D341Med (cell line): Measurements from ENCODE around the gene FOXN3.

Experiments
- DNase-seq: peaks from one replicate; pipeline ENCODE4 v3.0.0; 2012; ENCODE audit warnings: low spot score

The FOXN3 gene

DNA sequence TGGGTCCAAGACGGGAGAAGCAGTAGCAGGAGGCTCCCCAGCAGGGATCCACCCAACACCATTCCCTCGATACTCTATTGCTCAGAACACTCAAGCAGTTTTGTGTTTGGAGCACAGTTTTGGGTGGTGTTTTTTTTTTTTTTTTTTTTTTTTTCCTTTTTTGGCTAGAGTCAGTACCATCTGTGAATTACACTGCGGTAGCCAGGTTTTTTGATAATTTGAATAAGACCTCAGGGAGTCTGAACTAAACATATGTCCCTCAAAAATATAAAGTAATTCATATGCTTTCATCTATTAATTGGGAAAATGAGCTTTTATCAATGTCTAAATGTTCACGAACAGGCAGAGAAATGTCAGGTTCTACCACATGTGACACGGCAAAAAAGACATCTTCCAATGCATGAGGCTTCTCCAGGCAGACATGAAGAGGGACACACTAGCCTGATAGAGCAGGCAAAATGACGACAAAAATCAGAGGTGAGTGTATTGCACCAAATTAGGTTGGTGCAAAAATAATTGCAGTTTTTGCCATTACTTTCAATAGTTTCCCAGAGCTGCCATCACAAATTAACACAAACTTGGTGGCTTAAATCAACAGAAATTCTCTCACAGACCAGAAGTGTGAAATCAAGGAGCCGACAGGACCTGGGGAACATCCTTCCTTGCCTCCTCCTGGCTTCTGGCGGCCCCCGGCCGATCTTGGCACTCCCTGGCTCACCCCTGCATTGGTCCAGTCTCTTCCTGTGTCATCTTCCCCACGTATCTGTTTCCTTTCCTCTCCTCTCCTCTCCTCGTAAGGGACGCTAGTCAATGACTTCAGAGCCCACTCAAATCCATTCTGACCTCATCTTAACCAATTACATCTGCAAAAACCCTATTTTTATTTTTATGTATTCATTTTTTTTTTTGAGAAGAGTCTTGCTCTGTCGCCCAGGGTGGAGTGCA, 33.9 kb downstream of the FOXN3 start:
- no peak for DNase-seq

DNA sequence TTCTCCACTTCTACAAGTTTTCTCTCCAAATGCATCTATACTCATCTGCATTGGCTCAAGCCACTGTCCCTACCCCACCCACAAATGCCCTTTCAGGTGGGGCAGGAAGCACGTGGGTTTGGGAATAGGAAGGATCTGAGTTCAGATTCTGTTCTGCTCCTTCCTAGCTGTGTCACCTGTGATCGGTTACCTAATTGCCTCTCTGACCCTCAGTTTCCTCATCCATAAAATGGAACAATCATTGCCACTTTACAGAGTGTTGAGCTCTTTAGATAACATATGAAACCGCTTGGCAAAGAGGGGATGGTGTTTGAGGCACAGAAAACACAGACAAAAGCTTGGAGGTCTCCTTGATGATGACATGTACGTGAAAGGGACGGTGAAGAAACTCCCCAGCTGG, 34.5 kb downstream of the FOXN3 start:
- DNase-seq, result no peak

DNA sequence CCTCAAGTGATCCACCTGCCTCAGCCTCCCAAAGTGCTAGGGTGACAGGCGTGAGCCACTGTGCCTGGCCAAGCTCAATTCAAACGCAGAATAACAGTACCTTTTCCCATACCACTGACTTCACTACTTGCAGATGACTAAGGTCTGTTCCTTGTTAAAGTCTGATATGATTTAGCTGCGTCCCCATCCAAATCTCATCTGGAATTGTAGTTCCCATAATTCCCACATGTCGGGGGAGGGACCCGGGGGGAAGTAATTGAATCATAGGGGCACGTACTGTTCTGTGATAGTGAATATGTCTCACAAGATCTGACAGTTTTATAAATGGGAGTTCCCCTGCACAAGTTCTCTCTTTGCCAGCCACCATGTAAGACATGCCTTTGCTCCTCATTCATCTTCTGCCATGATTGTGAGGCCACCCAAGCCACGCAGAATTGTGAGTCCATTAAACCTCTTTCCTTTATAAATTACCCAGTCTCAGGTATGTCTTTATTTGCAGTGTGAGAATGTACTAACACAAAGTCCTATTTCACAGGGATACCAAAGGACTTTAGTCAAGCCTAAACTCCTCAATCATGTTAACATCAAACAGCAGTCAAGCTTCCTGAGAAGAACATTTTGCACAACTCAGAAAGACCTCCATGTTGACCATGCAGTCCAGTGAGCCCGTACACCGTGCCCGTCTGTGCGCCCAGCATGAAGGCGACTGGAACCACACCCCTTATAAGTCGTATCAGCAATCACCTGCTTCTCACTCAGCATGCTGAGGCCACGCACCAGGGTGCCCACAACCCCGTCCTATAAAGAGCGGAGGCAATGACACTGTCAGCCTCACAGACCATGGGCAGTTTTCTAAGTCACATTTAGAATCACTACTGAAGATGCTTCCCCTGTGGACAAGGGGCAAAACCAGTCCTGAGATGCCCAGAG, 36.9 kb downstream of the FOXN3 start:
- DNase-seq, result no peak

DNA sequence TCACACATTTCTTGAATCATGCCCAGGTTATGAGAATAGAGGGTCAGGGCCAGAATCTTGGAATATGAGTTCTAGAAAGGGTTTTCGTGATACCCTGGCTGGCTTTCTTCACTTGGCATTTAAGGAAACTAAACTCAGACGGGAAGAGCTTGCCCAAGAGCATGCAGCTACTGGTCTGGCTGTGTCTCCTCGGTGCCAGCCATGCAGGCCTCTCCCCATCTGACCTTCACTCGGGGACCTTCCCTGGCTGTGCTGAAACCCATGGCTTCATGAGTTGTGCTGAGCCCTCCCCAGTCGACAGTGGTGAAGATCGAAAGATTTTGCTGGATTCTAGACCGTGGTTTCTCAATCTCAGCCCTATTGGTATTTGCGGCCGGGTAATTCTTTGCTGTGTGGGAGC, 38.0 kb downstream of the FOXN3 start:
- no peak for DNase-seq

DNA sequence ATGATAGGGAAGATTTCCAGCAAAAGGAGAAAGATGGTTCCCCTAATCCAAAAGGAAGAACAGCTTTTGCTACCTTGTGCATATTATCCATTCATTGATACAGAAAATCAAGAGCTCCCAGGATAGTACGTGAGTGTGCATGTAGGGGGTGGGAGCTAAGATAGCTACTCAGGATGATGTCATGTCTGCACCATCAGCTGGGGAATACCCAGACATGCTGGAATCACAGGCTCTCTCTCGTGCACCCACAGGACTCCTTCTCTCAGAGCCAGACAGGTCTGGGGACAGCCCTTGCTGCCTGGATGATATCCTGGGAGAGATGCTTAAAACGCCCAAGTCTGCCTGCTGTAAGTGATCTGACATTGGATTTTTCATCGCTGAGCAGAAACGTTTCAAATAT, 38.9 kb downstream of the FOXN3 start:
- no peak for DNase-seq

DNA sequence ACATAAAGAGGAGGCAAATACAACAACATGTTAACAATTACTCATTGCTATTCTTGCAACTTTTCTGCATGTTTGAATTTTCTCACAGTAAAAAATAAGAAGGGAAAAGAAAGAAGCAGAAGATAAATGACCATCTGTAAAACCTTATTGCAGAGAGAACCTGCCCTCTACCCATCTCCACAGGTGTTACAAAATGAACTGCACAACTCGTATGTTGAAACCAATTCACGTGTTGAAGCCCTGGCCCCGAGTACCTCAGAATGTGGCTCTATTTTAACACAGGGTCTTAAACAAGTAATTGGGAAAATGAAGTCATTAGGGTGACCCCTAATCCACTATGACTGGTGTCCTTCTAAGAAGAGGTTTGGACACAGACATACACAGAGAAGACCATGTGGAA, 39.5 kb downstream of the FOXN3 start:
- DNase-seq, result no peak

DNA sequence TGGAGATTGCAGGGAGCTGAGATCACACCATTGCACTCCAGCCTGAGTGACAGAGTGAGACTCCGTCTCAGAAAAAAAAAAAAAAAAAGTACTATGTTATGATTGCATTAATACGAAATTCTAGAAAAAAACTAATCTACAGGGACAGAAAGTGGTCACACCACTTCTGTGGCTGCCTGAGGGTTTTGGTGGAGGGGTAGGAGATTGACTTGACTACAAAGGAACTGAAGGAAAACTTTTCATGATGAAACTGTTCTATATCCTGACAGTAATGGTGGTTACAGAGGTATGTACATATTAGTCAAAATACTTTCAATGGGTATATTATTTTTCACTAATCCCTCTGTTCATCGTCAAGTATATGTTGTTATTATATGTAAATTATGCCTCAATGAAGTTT, 42.1 kb downstream of the FOXN3 start:
- DNase-seq, result no peak

DNA sequence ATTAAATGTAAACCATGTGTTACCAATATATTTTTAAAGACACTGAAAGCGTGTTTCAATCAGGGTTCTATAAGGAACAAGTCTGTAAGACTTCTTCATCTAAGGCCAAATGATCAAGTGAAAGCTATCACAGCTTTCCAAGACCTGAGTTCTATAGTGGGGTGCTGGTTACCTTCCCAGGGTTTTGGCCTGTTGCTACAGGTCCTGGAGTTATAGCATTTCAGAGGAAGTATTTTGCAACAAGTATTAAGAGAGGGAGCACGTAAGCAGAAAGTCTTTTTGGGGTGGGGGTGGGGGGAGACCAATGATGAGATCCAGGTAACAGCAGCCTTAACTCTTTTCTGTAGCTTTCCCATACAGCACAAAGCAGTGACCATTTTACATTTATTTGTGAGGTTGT, 43.8 kb downstream of the FOXN3 start:
- DNase-seq, result no peak

DNA sequence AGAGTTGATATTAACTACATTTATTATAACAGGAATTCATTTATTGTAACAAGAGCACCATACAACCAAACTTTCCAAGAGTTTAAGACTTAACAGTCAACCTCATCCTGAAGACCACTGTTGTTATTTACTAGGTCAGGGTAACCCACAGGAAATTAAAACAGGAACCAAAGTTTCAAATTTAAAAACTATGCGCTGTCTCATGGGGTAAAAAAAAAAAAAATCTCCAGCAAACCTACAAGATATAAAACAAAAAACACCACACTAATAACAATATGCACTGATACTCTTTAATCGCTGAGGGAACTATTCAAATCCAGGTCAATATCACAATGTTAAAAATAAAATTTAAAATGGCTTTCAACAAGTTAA, 44.5 kb downstream of the FOXN3 start:
- DNase-seq, result no peak

DNA sequence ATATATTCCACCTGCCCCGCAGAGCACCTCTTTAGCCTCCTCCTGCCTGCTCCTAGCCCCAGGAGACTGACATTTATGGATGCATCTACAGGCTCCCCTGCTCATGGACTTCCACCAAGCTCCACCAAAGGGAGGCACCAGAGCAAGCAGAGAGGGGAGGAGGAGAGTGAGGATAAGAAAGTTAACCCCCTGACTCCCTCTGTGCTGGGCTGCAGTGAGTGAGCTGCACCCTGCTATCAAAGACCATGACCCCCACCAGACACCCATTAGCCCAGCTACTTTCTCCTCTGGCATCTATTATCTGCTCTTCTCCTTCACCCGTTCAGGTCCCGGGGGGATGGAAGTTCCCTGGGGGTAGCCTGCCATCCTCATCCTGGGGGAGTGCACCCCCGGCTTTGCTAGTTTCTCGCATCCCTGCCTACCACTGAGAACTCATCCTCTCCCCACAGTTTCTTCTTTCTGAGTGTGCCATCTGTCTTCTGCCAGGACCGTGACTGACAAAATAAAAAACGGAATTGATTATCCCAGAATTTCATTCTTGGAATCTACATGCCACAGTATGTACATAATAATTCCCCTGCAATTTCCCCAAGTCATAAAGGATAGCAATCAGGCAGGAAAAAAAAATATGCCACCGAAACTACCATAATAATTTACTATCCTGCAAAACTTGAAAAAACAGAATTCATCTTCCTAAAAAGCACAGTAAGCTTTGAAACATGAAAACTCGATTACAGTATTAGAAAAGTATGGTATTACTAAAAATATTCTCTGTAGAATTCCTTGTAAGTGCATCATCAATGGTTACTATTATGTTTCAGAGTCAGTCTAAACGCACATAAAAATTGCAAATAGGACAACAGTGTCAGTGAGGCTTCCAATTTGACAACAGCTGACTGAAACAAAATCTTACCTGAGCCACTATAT, 45.2 kb downstream of the FOXN3 start:
- DNase-seq, result no peak

DNA sequence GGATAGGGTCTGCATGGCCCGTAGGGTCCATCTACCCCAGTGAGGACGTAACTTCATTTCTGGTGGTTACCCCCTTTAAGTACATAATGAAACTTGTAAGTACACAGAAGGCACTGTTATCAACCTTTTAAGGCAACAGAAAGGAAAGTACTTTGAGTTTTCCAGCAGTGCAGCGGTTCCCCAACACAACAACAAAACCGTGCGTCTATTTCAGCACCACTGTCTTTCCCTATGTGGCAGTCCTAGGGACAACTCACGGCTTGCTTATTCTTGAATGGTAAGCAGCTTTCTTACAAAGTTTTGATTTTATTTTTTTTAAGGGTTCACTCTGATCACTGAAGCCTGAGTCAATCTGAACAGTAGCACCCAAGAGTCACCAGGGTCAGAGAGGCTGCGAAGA, 46.3 kb downstream of the FOXN3 start:
- no peak for DNase-seq

DNA sequence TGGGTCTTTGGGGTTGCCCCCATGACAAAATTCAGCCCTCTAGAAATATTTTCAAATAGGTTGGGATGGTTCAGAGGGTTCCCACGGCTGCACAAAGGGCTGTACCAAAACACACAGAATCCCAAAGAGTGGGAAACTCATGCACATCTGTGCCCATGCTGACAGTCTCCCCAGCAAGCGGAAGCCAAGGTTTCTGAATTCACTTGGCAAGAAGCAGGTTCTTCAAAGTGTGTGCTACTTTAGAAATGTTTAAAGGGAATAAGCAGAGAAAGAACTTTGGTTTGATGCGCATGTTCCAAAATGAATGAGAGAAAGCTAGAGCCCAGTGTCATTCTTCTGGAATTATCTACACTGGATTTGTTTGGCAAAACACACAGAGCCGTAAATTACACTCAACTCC, 46.7 kb downstream of the FOXN3 start:
- DNase-seq, result no peak

DNA sequence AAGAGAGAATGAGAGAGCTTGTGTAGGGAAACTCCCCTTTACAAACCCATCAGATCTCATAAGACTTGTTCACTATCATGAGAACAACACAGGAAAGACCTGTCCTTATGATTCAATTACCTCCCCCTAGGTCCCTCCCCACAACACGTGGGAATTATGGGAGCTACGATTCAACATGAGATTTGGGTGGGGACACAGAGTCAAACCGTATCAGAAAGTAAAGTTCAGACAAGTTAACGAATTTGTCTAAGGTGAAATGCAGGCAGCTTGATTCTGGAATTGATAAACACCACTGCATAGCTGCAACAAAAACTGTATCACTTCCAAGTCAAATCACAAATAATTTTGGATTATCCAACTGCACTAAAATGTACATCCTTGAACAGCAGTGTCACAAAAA, 47.4 kb downstream of the FOXN3 start:
- no peak for DNase-seq

DNA sequence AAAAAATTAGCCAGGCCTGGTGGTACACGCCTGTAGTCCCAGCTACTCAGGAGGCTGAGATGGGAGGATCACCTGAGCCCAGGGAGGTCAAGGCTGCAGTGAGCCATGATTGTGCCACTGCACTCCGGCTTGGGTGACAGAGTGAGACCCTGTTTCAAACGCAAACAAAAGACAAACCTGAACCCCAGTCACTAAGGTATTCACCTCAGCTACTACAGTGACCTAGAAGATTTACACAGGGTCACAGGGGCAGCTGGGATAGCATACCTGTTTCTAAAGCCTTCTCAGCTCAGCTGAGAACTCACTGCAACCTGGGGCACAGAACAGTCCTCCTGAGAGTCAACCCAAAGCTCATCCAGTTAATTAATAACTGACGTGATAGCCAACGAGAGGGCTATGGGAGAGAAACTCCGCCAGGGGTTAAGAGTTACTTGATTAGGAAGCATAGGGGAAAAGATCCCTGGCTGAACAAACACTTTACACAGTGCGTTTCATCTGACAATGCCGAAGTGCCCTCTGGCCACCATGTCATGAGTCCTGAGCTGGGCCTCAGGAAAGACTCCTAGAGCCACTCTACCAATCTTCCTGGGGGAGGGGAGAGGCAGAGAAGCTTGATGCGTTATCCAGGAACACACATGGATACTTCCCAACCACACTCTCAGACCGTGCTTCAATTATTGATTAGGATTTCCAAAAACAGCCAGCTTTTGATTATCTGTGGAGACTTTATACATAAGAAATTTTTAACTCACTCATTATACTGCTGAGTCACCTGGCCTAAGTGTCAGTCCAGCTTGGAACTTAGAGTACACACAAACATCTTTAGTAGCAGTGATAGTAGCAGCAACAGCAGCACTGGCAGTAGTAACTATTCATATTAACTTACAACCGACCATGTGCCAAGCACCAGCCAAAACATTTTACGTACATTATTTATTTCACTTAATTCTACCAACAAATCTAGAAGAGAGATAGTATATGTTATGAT, 48.2 kb downstream of the FOXN3 start:
- DNase-seq, result no peak

DNA sequence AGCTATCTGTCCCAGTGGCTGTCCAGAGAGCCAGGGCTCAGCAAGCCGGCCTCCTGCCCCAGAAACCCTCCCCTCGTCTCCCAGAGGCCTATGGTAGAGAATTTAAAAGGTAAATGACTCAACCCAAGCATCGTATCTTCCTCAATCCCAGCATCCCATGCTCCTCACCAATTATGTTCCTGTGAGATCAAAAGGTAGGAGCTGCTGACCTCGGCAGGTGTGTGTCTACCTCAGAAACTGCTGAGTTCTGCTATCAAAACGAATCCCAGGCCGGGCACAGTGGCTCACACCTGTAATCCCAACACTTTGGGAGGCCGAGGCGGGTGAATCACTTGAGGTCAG, 49.3 kb downstream of the FOXN3 start:
- DNase-seq, result no peak

DNA sequence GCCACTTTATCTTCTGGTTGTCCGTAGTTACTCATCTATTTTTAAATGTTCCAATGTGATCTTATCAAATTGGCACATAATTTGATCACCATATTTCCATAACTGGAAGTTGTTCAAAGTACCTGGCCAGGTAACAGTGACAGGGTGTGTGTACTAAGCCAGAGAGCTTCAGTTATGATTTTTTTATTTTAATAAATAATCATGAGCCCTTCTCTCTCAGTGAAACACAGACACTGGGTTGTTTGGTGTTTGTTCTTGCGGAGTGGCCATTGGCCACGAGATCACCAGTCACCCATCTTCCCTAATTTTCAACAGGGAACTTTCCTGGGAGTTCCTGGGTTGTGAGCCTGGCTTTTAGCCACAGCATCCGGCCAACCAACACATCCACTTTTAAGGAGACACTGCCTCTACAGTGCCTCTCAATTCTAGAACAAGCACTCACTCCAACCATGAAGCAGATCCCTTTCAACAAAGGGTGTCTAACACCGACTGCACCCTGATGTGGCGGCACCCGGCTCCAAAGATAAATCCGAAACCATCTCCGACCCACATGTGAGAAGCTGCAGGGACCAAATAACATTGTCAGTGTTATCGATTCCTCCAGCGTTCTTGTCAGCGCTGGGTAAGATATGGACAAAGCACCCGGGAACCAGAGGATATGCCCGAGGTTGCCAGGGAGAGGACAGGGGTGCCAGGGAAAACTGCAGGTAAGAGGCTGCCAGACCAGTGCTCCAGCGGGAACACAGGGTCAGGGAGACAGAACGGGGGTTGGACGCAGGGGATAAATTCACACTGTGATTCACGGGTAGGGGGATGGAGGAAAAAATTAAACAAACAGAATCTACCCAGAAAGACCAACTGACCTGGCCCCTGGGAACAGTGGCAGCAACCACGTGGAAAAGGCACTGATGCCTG, 49.9 kb downstream of the FOXN3 start:
- DNase-seq, result no peak

DNA sequence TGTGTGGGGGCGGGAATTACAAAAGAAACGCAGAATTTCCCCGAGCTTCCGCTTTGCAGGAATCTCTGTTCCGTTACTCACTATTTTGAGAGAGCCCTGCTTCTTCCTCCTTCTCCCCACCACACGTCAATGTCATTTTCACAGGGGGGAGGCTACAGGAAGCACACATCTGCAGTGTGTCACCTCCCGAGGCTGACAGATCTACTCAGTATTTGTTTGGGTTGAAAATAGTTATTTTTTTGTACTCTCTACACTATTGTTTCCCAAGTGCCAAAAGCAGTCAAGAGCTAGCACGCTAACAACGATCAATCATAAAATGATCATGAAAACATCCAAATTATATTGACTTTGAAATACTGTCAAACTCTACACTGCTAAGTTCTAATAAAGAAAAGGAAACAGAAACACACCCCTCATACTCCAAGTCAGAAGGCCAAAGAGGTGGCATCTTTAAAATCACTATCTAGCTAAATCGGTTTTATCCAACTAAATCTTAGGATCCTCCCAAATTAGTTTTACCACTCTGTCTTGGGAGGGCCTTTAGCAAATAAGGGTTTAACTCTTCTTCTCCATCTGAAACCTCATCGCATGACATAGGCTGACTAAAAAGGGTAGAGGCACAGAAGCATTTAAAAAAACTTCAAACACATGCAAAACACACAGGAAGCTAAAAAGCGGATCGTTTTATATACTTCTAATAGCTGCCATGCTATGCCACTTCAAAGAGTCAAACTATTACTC, 51.8 kb downstream of the FOXN3 start:
- DNase-seq, result no peak

DNA sequence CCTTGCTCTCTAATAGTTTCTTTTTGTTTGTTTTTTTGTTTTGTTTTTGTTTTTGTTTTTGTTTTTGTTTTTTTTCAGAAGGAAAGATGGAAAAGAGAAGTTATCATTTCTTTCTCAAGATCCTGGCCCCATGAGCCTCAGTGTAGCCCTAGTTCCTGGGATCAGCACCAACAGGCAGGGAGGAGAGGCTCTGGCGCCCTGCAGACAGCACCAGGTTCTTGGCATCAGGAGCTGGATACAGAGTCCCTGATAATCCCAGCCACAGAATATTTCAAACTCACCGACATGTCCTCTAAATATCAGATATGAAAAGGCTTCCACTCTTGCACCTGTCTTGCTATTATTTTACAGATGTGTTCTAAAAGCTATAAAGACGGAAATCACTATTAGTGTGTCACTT, 52.7 kb downstream of the FOXN3 start:
- no peak for DNase-seq

DNA sequence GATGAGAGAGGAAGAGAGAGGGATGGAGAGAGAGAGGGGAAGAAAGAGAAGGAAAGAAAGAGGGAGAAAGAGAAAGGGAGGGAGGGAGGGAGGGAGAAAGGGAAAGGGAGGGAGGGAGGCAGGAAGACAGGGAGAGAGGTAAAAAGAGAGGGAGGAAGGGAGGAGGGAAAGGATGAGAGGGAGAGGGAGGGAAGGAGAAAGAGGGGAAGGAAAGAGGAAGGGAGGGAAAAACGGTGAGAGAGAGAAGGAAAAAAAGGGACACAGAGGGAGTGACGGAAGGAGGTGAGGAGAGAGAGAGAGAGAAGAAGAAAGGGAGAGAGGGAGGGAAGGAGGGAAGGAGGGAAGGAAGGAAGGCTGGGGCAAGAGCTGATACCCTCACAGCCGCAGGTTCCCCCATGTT, 56.8 kb downstream of the FOXN3 start:
- DNase-seq, result no peak
